Measurements from ENCODE around the gene TULP3.

TULP3 gene

DNA sequence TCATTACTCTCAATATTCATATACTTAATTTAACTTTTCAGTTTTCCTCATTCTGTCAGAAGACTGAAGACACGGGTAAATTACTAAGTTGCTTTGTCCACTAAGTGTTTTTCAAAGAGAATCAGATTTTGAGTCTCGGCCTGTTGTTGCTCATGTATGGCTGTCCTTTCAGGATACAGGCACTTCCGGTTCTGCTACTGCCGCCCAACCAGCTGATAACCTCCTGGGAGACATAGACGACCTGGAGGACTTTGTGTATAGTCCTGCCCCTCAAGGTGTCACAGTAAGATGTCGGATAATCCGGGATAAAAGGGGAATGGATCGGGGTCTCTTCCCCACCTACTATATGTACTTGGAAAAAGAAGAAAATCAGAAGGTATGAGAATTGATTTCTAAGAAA is 40.2 kb downstream of the TULP3 start:
- no peak for DNase-seq

DNA sequence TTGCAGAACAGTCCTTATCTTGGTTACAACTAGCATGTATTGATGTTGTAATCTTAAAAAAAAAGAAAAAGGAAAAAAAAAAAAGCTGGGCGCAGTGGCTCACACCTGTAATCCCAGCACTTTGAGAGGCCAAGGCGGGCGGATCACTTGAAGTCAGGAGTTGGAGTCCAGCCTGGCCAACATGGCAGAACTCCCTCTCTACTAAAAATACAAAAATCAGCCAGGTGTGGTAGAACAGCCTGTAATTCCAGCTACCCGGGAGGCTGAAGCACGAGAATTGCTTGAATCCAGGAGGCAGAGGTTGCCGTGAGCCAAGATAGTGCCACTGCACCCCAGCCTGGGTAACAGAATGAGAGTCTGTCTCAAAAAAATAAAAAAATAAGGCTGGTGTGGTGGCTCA is 42.9 kb downstream of the TULP3 start:
- no peak for DNase-seq

DNA sequence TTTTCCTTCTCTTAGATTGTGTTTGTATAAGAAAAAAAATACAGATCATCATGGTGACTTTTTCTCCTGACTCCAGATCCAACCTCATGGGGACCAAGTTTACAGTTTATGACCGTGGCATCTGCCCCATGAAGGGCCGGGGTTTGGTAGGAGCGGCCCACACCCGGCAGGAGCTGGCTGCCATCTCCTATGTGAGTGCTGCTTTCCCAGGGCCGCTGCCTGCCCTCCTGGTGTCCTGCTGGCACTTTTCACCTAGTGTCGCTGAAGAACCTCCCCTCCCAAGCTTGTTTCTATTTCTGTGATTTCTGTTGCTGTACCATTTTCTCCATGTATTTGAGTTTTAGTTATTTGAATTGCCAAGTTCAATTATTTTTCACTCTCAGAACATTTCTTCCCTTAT is 43.7 kb downstream of the TULP3 start:
- no peak for DNase-seq

DNA sequence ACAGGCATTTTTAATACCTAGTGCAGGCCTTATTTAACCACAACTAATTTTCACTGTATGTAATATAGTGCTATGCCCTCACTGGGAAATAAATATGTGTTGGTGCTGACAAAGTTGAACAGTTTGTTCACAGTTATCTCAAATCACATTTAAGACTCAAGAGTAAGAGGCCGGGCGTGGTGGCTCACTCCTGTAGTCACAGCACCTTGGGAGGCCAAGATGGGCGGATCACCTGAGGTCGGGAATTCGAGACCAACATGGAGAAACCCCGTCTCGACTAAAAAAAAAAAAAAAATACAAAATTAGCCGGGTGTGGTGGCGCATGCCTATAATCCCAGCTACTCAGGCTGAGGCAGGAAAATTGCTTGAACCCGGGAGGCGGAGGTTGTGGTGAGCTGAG is 45.6 kb downstream of the TULP3 start:
- DNase-seq, result no peak

DNA sequence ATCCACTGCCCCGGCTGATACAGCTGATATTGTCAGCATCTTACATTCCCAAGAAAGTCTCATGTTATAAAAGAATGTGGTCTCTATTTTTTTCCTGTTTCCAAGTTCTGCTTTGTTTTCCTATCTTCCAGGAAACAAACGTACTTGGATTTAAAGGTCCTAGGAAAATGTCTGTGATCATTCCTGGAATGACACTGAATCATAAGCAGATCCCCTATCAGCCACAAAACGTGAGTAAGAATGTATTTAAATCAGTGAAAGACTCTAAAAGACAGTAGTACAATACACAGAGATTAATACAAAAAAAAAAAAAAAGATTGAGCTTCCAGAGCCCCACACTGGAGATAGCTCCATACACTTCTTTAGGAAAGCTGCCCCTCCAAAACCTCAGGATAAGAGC is 46.8 kb downstream of the TULP3 start:
- no peak for DNase-seq

DNA sequence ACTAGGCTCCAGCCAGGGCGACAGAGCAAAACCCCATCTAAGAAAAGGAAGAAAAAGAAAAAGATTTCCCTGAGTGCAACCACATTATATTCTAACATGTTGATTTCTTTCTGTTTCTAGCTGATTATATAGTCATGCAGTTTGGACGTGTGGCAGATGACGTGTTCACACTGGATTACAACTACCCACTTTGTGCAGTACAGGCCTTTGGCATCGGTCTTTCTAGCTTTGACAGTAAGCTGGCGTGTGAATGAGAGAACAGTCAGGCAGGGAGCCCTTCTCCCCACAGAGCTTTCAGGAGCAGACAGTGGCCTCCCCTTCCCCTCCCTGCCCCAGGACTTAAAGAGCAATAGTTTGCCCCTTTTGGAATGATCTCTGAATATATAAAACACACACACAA is 48.5 kb downstream of the TULP3 start:
- no peak for DNase-seq

DNA sequence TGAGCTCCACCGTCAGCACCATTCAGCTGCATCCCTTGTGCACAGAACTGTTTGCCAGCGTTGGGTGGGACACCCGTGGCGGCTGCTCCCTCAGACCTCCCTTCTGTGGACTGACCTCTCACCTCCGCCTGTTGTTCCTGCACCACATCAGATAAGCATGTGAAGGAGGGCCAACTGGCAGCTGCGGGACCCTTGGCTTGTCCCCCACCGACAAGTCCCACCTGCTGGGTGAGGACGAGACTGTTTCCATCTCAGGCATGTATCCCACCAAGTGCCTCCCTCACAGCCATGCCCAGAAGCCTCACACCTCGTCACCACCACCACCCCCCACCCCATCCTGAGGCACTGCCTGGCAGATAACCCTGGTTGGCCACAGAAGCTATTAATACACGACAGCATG is 49.9 kb downstream of the TULP3 start:
- DNase-seq, result no peak

DNA sequence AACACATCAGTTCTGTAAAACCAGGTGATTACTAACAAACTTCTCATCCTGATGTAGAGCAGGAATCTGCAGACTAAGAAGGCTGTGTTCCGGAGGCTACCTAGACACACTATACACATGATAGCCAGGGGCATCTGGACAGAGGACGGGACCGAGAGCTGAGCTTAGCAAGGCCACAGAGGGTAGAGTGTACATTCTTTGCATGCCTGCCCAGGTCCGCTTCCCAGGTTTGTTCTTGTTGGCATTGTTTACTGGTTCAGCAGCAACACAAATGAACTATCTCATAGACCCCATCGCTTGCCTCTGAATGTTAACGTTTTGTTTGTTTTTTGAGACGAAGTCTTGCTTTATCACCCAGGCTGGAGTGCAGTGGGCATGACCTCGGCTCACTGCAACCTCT is 50.8 kb downstream of the TULP3 start:
- no peak for DNase-seq

DNA sequence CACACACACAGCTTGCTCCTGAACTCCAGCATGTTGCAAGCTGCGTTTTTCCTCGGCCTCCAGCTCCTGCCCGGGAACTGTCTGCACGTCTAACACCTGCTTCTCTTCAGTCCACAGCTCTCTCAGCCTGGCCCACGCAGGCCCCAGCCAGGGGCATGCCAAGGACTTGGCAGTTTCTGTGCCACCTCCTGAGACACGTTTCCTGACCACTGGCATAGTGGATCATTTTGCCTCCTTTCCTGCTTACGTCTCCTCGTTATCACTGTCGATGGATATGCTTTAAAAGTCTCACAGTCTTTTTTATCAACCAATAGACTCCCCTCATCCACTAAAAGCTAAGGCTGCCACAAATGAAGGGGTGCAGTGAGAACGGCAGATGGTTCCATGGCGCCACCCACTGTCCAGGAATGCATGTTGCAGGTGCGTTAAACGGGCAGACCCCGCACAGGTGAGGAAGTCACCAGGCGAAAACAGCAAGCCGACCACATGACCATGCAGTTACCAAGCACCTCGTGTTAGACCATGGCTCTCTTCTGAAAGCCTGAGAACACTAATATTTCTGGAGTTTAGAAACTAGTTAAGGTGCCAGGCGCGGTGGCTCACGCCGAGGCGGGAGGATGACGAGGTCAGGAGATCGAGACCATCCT is 53.8 kb downstream of the TULP3 start:
- DNase-seq, result peak in 3 of 4 experiments; percentile 8 to 19 (median 9)

DNA sequence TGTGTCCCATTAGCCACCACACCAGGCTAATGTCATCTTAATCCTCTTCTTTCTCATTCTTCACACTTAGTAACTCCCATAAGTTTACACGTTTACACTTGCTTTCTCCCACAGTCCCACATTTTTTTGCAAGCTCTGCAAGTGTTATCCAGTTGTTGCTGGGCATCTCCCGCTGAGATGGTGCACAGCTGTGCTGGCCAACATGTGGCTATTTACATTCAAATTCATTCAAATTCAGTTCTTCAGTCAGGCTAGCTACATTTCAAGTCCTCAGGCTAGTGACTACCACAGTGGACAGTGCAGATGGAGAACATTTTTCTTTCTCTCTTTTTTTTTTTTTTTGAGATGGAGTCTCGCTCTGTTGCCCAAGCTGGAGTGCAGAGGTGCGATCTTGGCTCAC is 58.7 kb downstream of the TULP3 start:
- DNase-seq, result no peak

DNA sequence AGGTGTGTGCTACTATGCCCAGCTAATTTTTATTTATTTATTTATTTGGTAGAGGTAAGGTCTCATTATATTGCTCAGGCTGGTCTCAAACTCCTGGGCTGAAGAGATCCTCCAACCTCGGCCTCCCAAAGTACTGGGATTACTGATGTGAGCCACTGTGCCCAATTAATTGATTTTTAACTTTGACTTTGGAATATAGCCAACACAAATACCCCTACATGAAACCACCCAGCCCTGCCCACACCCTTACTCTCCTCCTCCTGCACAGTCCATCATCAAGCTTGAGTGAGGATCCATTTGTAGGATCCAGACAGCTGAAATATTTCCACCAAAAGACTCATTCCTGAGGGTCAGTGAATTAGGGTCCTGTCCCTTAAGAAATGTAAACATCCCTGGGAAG is 65.2 kb downstream of the TULP3 start:
- DNase-seq, result no peak

DNA sequence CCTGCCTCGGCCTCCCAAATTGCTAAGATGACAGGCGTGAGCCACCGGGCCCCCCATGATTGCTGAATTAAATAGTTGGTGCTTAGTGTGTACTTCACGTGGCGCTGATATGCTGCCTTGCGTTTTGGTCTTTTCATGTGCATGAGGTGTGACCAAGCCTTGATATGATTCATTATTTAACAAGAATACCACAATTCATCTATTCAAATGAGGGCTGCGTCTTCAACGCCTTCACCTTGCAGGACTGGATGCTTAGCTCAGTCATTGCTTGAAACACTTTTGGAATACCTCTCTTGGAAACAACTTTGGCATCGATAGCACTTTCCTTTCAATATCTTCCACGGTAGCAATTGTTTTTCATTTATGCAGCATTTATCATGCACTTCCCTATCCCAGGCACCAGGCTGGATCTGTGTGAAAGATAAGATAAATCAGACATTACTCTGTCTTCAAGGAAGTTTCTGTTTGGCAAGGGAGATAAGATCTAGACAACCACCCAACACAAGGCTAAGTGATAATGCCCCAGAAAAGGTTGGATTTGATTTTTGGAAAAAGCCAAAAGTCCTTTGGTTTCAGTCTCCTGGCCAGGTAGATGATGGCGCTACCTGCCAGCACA is 67.2 kb downstream of the TULP3 start:
- no peak for DNase-seq

DNA sequence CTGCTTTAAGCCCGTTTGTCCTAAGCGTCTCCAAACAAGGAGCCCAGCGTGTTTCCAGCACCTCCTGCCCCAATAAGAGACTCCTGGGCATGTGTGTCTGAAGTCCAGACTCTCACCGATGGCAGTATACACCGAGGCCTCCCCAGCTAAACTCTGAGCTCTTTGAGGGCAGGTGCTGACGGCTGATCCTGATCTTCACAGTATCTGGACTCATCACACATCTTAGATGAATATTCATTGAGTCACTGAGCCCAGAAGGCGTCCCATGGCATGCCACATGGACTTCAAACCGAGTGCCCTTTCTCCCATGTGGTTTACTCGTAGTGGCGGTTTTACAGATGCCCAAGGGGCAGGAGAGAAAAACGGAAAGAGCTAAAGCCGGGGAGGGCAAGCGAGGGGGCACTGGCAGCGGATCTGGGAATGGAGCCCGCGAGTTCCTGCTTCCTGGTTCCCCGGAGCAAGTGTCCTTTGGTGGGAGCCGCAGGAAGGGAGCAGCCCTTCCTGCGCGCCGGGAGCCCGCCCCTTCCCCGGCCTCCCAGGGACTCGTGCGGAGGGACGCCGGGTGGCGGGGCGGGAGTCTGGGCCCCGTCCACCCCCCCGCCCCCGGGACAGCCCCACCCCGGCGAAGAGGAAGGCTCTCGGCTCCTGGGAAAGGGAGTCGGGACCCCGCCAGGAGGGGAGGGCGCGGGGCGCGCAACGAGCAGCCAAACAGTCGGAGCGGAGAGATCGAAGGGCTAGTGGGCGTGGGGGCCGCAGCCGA is 67.9 kb downstream of the TULP3 start:
- DNase-seq, result no peak

DNA sequence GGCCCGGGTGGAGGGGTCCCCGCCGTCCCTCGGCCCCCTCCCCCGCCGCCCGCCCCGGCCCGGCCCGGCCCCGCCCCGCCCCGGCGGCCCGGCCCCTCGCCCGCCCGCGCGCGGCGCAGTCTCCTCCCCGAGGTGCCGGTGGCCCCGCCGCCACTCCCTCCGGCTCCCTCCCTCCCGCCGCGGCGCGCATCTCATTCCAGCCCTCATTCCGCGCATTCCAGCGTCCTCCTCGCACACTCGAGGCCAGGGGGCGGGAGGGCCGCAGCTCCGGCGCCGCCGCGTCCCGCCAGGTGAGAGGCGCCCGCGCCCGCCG is 68.5 kb downstream of the TULP3 start, which contains the start of gene TEAD4:
TEAD4 (plus strand) TSS at position 206 of the 313 bp plus-strand sequence.
- no peak for DNase-seq

DNA sequence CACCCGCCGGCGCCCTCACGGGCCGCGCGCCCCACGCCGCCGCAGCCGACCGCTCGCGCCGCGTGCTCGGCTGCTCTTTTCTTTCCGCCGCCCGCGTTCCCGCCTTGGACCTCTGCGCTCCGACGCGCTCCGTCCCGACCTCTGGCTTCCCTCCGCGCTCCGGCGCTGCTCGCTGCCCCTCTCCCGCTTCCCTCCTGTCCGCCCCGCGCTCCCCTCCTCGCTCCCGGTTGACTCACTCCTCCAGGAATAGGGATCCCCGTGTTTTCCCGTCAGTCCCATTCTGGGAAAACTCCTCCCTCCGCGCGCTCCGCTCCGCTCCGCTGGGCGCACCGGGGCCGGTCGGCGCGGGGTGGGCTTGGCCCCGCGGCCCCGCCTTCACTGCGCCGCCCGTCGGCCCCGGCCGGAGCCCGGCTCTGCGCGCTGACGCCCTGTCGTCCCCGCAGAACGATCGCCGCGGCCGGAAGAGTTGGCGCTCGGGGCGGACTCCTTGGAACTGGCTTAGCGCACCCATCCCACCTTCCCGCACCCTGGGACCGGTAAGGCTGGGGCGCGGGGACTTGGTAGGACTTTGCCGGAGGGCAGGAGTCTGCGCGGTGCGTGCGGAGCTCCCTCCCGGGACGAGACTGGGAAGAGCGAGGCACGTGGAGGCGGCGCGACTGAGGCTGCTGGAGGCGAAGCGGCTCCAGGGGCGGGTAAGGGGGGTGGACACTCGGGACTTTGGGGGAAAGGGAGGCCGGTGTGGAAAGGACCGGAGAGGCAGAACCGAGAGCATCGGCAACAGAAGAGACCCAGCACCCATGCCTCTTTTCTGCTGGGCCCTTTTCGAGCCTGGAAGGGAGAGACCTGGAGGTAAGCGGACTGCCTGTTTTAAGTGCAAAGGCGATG is 69.1 kb downstream of the TULP3 start:
- no peak for DNase-seq

DNA sequence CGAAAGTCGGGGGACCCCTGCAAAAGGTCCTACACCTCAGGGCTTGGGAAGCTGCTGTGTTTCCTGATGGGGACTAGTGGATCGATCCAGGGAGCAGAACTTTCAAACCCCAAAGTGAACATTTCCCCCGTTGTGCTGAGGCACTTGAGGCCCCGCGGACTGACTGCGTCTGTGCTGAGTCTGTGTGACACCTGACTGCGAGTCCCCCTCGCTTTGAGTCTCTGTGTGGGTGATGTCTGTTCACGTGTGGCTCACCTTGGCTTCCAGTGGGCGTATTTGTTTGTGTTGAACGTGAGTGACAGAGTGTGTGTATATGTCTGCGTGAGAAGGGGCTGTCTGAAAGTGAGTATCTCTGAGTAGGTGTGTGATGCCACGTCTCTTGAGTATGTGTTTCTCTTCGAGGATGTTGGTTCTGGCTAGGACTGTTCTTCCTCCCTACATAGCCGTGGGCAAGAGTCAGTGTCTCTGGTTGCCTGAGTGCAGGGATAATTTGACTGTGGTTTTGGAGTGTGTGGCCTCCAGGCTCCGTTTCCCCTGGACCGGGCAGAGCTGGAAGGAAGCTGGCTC is 69.8 kb downstream of the TULP3 start:
- DNase-seq, result no peak

DNA sequence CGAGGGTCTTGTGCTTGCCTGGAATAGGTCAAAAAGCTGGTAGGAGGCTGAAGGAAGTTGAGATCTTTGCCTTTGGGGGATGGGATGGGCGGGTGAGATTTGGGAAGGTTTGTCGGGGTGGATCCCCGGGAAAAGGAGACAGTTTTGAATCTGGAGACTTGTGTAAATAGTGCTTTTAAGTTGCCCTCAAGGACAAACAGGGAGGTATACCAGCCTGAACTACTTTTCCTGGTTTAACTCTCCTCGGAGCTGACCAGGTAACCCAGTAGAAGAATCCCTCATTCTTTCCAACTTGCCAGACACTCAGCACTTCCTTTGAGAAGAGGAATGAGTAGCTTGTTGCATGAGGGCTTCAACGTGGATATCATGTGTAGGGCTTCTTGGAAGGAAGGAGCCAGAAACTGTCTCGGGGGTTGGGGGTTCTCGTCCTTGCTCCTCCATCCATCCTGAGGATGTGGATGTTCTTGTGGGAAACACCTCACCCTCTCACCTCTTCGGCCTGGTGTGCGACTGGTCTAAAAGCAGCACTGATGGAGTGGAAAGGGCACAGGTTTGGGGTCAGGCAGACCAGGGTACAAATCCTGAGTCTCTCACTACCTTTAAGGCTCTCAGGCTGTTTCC is 70.4 kb downstream of the TULP3 start:
- no peak for DNase-seq

DNA sequence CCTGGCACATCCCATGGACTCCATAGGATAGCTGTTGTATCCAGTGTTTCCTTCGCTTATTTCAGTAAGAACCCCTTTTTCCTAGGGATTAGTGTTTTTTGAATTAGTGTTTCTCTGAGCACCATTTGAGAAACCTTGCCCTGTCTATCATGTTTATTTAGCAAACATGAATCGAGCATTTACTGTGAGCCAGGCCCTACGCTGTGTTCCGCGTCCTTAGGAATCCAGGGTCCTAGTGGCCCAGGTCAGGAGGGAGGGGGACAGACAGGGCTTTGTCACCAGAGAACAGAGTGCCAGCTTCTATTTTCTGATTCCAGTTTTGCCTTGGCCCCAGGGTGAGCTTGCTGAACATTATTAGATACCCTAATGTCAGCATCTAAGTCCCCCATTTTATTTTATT is 71.0 kb downstream of the TULP3 start:
- DNase-seq, result no peak

DNA sequence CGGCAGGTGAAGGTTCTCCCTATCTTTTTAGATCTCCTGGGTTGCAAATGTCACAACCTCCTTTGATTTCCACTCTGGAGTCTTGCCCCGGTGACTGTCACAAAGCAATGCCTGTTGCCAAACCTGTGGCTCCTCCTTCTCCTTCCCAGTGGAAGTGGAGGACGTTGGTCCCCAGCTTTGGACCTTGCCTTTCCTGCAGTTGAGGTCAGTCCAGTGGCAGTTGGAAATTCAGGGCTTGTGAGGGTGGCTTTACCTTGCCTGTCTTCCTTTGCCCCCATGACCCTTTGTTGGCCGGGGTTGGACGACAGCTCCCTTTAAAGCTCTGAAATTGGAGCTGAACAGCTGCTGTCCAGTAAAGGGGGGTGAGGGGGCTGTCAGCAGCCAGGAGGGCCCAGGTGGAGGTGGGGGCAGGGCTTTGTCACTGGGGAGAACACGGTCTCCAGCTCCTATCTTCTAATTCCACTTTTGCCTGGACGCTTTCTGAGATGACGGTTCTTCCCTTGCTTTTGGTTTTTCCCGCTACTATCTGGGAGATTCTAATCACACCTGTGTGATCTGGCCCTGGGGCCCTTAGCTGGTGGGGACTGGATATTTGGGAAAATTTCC is 72.6 kb downstream of the TULP3 start:
- no peak for DNase-seq

DNA sequence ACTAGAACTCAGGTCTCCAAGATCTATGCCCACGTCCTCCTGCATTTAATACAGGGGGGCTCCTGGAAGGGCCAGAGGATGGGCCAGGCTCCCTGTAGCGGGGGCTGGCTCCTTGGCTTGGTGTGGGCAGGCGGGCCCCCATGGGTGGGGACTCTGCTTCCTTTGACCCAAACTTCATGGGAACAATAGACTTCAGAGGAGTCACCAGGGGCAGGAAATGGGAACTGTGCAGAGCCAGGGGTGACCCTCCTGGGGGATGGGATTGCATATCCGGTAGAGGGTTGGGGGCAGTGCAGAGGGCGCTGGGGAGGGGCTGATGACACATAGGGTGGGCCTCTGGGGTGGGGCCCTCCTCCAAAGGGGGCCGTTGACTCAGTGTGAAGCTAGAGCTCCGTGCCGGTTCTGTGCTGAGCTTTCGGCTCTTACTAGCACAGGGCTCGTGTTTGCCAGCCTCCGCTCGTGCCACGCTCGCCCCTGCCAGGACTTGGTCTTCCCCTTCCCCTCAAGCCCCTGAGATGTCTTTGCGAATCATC is 73.1 kb downstream of the TULP3 start:
- DNase-seq, result no peak

DNA sequence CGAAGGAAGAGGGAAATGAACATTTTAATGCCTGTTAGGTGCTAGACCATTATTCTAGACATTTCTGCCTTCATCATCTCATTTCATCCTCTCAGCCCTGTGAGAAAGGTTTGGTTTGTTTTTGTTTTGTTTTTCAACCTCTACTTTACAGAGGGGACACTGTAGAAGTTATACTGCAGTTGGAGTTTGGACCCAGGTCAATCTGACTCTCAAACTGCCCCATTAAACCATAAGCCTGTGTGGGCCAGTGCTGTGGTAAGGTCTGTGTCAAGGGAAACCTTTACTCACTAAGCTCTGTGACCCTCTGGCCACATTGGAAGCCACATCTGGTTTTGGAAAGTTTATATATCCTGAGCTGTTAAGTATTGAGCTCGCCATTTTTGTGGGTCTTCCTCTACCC is 77.0 kb downstream of the TULP3 start:
- DNase-seq, result no peak

DNA sequence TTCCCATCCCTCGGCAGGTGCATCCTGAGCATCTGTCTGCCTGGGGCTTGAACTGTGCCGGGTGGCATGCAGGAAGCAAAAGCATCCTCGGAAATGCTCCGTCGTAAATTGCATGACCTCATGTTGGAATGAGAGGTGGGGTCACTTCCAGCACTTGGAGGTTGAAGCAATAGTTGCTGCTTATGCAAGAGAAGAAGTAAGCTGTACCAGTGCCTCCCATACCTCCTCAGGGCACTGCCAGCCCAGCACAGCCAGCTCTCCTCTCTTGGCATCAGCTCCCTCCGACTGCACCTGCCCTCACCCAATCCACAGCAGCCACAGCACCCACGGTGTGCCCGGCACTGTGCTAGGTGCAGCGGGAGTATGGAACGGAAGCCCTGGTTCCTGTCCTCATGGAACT is 80.1 kb downstream of the TULP3 start:
- DNase-seq, result no peak

Measured in activated naive CD4-positive, alpha-beta T cell (primary cell).